Measurements from ENCODE around the gene DOLPP1.

Gene DOLPP1

GRCh38 chr9:129094387-129095169 is 13.7 kb downstream of the DOLPP1 start:
- no peak for DNase-seq (ENCODE audit: low spot score)

- DNase-seq (ENCODE audit: low spot score) = no peak
These were observed 14.3 kb downstream of the DOLPP1 start for GRCh38 chr9:129095170-129095667.

GRCh38 chr9:129095908-129096307 is 15.0 kb downstream of the DOLPP1 start:
- no peak for DNase-seq (ENCODE audit: low spot score)

- no peak for DNase-seq (ENCODE audit: low spot score)
These were observed 16.9 kb downstream of the DOLPP1 start for GRCh38 chr9:129097671-129098306.

GRCh38 chr9:129098328-129098727 is 17.4 kb downstream of the DOLPP1 start:
- DNase-seq (ENCODE audit: low spot score) = no peak

DNA sequence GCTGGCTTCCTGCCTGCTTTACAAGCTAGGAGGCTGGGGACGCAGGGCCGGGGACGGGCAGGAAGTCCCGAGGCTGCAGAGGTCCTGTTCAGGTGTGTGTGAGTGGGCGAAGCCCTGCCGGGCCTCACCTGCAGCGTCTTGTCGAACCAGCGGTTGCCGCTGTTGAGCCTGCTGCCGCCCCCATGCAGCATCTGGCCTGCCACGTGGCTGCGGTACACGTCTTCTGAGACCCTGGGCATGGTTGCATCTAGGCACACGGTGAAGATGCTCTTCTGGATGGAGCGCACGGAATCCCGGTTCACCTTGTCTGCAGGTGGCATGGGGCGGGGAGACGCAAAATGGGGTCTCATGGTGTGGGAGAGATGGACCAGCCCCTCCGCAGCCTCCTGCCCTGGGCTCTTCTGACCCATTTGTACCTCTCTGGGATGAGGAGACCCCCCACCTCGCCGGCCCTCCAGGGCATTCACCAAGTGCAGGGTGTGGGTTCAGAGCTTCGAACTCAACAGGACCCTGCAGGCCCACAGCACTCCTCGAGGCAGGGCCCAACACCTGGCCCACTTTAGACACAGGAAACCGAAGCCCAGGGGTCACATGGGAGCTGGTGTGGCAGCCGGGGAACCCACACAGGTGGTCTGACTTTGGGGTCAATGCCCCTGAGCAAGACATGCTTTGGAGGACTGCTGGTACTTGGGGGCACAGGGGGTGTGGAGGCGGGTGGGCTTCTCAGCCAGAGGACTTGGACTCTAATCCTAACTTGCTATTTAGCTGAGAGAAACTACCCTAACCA is 19.7 kb downstream of the DOLPP1 start:
- DNase-seq (ENCODE audit: low spot score) = no peak

DNA sequence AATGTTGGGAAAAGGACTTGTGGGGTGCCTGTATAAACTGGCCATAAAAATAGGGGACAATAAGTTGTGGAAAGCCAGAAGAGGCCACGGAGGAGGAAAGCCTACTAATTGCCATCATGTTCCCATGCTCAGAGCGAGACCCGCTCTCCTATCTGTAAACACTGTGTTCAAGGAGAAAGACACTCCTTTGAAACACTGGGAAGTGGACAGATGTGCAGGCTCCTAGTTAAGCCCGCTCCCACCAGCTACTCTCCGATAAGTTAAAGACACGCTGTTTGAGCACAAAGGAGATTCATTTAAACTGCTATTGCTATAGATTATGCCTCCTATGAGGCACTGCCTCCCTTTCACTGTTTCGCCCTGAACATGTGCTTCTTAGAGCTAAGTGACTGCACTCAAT is 20.4 kb downstream of the DOLPP1 start:
- no peak for DNase-seq (ENCODE audit: low spot score)

DNA sequence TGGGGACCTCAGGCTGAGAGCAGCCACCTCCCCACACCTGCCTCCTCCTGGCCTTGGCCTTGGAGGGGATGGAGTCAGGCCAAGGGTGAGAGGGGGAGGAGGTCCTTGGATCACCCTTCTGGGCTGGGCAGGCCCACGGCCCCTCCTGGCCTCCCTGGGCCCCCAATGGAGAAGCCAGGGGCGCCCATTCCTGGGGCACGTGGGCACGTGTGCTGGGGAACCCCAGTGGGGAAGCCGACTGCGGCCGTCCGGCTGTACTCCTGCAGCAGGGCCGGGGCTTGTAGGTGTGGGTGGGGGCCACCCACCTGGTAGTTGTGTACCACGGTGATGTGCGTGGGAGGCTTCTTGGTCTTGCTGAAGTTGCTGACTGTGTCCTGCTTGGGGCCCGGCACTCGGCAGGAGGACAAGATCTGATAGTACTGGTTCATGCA is 21.2 kb downstream of the DOLPP1 start:
- DNase-seq (ENCODE audit: low spot score) = no peak

DNA sequence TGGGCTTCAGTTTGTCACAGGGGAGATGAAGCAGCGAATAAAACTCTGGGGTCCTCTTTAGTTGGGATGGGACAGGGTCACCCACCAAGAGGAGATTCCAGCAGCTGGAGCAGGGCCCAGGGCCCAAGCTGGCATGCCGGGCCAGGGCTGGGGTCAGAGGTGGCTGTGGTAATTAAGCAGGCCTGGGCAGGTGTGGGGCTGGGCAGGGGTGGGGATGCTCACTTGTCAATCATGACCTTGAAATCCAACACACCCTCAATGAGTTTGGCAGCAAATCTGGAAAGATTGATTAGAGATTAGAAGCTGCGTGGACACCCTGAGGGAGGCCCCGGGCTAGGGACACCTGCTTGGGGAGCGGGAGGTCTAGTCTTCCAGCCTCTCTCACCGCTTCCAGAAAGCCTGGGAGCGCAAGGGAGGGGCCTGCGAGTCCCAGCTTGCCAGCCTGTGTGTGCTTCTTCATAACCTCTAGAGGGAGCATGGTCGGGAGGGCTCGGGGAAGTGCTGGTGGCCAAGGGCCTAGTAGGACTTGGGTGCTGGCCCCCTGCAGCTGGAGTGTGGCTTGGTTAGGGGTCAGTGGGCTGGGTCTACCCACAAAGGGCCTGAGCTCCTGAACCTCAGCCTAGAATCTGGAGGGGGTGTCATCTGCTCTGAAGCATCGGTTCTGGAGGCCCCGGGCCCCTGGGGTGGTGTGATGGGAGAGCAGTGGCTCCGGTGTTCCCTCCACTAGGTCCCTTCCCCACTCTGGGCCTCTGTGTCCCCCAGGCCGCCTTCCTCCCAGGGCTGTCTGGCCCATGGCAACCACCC is 22.1 kb downstream of the DOLPP1 start:
- peak; percentile 84 for DNase-seq (ENCODE audit: low spot score)

DNA sequence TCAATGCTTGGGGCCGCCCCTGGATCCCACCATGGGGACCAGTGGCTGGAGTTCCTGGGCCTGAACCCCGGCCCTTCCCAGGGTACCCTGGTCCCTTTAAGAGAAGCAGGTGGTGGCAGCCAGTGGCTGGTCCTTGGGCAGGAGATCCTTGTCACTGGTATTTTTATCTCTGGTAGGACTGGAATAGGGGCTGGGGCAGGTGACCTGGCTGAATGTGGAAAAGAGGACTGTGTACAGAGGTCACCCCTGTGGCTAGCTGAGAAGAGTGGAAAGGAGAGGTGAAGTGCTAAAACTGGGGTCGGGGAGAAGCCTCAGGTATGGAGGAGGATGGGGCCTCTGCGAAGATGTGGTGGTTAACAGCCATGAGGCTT is 22.7 kb downstream of the DOLPP1 start:
- no peak for DNase-seq (ENCODE audit: low spot score)

DNA sequence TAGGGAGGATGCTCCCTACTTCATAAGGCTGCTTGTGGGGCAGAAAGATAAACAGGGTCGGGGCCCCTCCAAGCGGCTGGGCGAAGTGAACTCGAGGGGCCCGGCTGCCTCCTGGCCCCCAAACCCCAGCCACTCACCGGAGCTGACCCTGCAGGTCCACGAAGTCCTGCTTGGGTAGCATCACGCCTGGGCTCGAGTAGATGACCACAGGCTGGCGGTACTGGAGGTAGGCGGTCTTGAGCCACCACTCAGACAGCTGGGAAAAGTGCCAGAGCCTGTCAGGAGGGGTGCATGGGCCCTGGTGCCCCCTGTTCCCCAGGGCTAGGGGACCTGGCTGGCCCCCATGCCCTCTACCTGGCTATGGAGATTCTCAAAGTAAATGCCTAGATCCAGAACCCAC is 23.1 kb downstream of the DOLPP1 start:
- DNase-seq (ENCODE audit: low spot score) = no peak

- no peak for DNase-seq (ENCODE audit: low spot score)
These were observed 25.2 kb downstream of the DOLPP1 start for GRCh38 chr9:129105857-129106694.

- DNase-seq (ENCODE audit: low spot score) = no peak
These were observed 26.7 kb downstream of the DOLPP1 start for GRCh38 chr9:129107651-129108050.

DNA sequence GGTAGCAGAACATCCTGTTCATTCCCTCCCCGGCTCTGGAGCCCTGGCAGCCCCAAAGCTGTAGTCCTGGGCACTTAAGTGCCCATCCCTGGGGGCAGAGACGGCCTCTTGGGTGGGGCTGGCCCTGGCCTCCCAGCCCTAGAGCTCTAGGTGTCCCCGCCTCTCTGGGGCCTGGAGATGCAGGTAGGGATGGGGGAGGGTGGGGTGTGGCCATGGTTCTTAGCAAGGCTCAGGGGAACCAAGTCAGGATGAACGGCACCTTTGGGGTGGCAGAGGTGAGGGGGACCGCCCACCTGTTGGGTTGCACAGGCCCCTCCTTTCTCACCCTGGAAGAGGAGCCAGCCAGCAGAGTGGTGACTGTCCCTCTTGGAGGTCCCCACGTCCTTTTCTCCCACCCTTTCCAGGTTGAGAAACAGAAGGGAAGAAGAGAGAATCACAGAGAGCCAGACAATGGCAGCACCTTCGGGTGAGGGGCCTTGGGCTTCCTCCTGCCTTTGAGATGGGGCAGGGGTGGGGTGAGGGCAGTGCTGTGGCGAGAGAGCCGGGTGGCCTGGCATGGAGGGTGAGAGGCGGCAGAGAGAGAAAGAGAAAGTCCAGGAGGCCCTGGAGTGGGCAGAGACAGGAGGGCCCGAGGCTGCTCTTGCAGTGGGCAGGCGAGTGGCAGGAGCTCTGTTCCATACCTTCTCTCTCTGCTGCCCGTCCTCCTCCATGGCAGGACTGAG is 27.3 kb downstream of the DOLPP1 start:
- no peak for DNase-seq (ENCODE audit: low spot score)

DNA sequence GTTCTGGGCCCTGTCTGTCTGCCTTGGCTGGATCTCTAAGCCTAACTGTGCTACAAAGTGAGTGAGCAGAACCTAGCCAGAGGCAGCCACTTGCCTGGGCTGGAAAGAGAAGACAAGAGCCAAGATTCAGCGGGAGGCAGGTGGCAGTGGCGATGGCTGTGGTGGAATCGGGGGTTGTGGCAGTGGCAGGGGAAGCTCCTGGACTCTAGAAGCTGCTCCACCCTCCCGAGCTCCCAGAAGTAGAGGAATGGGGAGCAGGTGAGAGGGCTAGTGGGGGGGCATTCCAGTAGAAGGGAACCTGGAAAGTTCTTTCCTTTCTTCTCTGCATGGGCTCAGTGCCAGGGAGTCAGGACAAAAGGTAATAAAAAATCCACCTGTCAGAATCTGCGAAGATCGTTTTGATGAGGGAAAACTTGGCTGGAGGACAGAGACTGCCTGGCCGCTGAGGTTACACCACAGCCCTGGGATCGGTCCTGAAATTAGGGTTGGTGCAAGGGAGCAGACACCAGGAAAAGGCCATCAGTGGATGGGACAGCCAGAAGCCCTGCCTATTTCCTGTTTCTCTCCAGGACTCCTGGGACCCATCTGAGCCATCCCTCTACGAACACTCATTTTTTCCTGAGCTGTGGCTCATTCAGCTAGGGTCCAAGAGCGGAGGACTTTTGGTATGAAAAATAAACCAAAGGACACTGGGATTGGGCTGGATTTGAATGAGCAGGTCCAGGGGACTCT is 28.1 kb downstream of the DOLPP1 start:
- no peak for DNase-seq (ENCODE audit: low spot score)

DNA sequence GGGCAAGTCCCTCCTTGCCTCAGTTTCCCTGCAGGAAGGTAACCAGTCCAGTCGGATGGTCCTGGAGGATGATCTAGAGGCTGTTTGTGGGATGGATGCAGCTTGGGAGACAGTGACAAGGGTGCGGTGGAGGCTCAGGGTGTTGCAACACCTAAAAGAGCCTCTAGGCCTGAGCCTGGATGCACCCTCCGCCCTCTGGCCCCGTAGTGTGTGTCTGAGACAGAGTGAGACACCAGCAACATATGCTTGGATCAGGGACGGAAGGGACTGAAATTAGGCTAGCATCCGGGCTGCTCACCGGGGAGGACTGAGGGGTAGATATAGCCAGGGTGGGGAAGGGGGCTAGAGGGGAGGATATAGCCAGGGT is 28.6 kb downstream of the DOLPP1 start:
- DNase-seq (ENCODE audit: low spot score) = peak; percentile 81

DNA sequence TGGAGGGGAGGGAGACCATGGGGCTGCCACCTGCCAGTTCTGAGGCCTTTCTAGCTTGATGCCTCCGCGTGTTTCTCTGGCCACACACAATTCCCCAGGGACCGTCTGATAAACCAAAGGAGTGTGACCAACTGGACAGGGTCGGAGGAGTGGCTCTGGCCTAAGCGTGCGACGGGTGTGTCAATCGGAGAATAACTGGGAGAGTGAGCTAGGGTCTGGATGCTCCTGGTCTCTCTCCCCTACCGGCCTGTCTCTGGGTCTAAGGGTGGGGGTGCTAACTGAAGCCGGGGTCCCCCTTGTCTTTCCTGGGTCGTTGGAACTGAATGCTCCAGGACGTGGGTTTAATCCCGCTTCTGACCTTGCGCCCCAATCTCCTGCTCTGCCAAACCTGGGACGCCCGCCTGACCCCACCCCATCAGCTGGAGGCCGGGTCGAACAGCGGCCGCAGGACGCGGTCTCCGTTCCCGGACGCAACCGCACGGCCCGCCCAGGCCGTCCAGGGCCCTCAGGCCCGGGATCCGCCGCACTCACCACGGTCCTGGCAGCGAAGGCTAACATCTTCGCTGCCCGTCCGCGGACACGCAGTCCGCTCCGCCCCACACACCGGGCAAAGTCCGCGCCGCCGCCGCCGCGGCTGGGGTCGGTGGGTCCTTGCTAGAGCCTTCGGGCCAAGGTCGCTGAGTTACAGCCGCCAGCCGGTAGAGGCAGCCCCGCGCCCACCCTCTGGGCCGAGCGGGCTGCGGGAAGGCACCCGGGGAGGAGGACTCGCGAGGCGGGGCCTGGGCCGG is 29.2 kb downstream of the DOLPP1 start:
- peak; percentile 70 for DNase-seq (ENCODE audit: low spot score)

DNA sequence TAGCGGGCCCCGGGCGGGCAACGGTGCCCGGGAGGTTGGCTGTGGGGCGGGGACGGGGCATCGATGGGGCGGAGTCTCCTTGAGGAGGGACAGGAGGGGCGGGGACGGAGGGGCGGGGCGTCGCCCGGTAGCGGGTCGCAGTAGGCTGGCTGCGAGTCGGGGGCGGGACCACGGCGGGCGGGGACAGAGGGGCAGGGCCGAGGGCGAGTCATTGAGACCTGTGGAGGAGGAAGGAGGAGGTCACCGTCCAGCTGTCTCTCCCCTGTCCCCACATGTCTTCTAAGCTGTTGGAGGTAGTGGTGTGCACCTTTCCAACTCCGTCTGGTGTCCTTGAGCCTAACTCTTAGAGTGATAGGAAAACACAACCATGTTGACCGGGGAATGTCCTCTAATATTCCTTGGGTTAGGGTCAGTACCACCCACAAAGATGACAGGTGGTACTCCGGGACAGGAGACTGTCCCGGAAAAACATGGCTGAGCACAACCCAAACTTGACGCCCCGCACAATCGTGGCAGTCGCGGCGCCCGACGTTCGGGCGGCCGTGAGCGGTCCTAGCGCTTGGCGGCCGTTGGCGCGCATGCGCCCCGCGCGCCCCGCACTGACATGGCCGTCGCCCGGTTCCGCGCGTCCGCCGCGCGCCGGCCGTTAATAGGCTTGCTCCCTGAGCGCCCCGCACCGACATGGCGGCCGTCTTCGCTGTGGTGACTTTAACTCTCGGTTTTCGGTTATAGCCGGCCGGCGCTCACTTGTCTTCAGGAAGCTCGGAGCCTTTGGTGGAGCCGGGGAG is 30.0 kb downstream of the DOLPP1 start, which contains the start of the genes CRAT and PTPA:
TSS of gene CRAT (minus strand) at position 54 of the 788 bp plus-strand sequence. CDS start 284 bp downstream, outside the sequence.
TSS of gene PTPA (plus strand) at position 676 of the 788 bp plus-strand sequence. CDS start 186 bp downstream, outside the sequence.
- peak; percentile 98 for DNase-seq (ENCODE audit: low spot score)
